ENCODE data around the gene SRSF4.
"Not testable (repeated sequence)": the region's sequence is repeated elsewhere in the genome, so short reads cannot be mapped to it uniquely, and the experiment has no call there.

Gene SRSF4

DNA sequence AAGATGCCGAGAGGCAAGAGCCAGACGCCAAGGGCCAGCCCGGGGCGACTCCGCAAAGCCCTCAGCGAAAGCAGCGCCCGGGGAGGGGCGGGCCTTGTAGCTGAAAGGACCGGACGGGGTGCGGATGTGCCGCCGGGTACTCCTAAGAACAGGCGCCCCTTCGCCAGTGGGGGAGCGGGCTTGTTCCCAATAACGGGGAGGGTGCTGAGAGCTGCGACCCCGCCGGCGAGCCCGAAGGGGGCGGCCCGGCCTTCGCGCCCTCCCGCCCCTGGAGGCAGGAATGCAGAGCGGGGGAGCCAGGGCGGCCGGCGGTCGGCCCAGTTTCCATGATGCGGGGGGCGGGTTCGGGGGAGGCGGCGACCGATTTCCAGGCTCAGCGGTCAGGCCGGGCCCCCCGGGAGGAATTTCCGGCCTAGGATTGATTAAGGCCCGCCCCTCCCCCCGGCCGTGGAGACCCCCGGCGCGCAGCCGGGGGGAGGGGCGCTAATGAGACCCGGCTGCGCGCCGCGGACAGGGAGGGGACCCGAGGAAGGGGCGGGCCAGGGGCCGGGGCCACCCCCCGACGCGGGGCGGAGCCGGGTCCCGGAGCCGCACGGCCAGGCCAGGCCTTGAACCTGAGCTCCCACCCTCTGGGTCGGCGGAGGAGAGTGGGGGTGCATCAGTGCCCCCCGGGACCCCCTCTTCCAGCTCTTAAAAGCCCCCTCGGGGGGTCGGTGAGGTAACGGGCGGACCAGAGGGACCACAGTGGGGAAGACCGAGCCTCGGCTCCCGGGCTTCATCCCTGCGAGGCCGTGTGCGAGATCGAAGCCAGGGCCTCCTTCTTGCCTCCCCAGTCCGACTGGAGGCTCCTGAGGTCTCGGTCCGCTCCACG, 57.1 kb downstream of the SRSF4 start:
- FAIRE-seq: no peak

- FAIRE-seq: no peak
These were observed 57.8 kb downstream of the SRSF4 start, which contains the start of gene TMEM200B for GRCh38 chr1:29123887-29124365. TMEM200B (minus strand) TSS chr1:29123903; CDS start chr1:29121828, 2,075 bp downstream.

DNA sequence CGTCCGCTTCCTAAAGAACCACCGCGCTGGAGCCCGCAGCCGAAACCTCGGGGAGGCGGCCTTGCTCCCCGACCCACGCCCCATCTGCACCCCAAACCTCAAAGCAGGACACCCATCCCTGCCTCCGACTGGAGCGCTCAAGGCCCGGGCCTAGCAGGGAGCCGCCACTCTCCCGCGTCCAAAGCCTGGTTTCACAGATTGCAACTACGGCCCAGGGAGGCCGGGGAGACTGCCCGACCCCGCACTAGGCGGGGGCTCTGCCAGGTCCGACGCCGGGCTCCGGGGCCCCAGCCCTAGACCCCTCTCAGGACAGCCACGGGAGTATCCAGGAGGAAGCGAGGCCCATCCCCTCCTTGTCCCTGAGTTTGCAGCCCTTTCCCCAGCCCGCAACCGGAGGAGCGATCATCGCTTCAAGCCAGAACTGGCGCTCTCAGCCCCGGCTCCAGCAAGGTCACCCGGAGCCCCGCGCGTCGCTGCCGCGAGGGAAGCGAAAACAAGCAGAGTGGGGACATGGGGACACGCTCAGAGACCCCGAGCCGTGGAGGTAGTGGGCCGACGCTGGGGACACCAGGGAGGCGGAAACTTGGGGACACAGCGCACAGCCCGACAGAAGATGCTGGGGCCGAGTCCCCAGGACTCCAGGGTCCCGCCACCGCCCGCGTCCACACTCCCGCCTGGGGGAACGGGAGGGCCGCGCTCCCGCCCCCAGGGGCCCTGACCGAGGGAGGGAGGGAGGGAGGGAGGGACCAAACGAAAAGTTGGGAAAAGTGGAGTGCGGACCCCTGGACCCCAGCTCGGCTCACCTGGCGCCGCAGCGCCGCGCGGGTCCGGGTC, 58.4 kb downstream of the SRSF4 start:
- no peak for FAIRE-seq

DNA sequence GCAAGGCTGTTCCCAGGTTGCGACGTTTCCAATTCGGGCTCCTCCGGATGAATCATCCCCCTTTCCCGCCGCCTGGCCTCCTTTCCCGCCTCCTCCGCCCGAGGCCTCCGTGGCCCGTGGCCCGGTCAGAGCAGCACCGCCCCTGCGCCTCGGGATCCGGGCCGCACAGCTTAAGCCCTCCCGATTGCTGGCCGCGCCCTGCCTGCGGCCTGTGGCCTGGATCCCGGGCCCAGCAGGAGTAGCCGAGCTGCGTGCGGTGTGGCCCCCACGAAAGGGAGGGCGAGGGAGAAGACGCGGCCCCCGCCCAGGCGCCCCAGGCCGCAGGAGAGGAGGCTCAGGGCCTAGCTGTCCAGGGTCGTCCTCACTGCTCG, 59.0 kb downstream of the SRSF4 start:
- no peak for FAIRE-seq

- FAIRE-seq: no peak
These were observed 59.6 kb downstream of the SRSF4 start for GRCh38 chr1:29121936-29122681.

- FAIRE-seq: no peak
These were observed 60.2 kb downstream of the SRSF4 start for GRCh38 chr1:29121516-29121935.

DNA sequence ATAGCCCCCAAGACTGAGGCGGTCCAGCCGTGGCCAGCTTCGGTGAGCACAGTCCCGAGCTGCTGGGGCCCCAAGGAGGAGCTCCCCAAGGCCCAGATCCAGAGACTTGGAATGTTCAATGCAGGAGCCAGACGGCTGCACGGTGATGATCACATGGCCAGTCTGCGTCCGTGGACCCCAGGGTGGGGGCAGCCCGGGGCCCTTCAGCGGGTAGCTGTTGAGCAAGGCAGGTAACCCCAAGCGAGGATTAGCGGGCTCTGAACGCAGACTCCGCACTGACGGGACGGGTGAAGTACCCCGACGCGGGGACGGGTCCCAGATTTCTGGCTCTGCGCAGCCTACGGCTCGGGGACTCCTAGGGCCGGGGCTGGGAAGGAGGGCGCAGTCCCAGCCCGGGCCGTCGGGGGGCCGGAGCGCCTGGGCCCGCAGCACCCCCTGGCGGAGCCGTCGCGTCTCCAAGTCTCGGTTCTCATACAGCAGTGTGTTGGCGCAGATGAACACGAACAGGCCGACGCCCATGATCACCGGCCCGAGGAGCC, 60.7 kb downstream of the SRSF4 start:
- no peak for FAIRE-seq

- no peak for FAIRE-seq
These were observed 61.3 kb downstream of the SRSF4 start for GRCh38 chr1:29120367-29120766.

DNA sequence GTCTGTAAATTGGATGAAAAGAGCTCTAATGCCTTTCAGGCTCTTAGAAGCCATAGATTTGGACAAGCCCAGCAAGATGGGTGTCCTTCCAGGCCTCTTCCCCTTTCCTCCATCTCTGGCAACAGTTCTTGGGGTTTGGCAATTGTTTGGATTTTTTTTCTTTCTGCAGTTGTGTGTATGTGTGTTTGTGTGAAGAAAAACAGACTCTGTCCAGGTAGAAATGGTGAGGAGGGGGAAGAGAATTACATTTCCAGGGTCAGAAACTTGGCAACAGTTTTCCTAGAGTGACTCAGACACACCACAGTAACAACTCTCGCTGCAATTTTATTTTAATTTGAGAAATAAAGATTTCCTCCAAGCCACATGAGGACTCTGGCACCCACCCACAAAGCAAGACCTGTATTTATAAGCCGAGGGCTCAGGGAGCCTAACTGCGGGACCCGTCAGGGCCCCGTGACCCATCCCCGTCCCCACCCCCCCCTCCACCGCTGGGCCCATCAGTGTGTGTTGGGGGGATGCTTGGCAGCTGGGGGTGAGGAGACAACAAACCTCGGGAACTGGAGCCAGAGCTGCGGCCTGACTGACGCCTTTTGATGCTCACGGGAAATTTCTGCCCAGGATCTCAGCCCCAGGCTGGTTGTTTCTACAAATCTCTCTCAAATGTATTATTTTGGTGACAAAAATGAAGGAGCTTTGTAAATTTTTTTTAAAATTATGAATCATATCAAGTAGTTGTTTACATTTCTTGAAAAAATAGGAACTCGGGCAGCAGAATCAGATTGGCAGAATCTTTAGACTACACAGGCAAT, 62.4 kb downstream of the SRSF4 start:
- no peak for FAIRE-seq

- no peak for FAIRE-seq
These were observed 64.3 kb downstream of the SRSF4 start for GRCh38 chr1:29117381-29117780.

DNA sequence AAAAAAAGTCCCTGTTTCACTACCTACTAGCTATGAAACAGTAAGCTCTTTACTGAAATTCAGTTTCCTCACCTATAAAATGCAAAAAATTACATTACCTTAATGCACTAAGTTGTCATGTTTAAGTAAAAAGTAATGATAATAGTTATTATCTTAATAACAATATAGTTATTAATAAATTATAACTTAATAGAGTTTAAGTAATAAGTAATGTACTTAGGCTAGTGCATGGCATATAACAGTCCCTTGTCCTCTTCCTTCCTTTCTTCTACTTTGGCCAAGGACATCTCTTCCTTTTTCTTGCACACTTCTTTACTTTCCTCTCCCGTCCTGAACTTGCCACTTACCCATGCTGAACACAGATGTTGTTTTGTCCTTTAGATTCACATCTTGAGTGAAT, 67.0 kb downstream of the SRSF4 start:
- FAIRE-seq: no peak

DNA sequence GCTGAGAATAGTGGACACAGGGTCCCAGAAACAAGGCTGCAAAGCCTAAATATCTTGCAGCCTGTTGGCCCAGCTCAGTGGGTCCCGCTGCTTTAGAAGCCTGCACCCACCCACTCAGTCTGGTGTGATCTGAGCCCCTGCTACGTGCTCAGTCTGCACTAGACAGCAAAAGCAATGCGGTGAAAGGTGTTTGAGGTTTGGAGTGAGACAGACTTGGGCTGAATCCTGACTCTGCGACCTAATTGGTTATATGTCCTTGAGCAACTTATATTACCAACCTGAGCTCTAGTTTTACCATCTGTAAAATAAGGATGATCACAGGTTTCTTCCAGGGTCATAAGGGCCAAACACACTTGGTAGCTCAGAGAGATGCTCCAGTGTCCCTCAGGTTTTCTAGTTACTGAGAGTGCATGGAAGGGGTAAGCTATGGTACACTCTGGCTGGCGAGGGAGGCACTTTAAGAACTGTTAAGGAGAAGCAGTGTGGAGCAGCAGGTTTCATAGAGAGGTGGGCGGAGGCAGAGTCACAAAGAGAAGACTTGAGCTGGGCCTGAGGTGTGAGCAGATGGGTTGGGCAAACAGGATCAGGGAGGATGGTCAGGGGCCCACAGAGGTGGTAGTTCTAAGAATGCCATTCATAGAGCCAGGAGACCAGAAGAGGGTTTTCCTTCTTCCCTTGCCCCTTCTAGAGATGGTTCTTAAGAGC, 68.1 kb downstream of the SRSF4 start:
- no peak for FAIRE-seq

DNA sequence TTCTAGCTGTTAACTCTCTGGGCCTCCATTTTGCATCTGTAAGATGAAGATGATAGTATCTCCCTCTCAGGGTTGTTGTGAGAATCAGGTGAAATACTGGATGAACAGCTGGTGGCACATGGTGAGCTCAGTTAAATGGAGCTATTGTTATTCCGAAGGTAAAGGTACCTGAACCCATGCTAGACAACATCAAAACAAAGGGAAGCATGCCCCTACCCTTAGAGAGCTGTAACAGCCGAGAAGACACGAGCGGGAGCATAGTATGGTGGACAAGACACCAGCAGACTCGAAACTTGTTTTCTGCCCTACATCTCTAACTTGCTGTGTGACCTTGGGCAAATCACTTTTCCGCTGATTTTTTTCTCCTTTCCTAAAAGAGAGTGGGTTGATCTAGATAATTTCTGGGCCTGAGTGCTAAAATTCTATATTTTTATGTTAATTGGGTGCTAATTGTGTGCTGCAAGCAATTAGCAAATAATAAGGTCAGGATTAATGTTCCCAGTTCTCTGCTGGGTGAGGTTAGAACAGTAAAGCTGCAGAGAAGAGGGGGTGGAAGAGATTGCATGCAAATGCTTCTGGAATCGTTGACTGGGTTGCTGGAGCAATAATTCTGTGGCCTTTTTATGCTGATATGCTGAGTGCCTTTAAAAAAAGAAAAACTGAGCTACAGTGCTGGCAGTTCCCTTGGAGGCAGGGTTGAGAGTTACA, 68.8 kb downstream of the SRSF4 start:
- no peak for FAIRE-seq

- not testable (repeated sequence) for FAIRE-seq
These were observed 73.7 kb downstream of the SRSF4 start for GRCh38 chr1:29108041-29108440.

GRCh38 chr1:29105822-29106221, 75.9 kb downstream of the SRSF4 start:
- no peak for FAIRE-seq

- FAIRE-seq: no peak
These were observed 81.2 kb downstream of the SRSF4 start for GRCh38 chr1:29100487-29100886.

DNA sequence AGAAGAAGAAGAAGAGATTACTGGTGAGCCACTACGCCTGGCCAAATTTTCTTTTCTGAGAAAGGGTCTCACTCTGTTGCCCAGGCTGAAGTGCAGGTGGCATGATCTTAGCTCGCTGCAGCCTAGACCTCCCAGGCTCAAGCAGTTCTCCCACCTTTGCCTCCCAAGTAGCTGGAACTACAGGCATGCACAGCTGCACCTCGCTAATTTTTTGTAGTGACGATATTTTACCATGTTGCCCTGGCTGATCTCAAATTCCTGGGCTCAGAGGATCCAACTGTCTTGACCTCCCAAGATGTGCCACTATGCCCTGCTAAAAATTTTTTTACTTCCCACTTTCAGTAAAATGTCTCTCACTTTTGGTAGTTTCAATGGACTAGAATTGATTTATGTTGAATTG, 82.4 kb downstream of the SRSF4 start:
- no peak for FAIRE-seq
